Fibroblast of skin of left biceps (primary cell): ENCODE data around the gene HSFX1.
"Not testable (repeated sequence)": the region's sequence is repeated elsewhere in the genome, so short reads cannot be mapped to it uniquely, and the experiment has no call there.

Source experiments
- DNase-seq, 2 experiments: peaks; one replicate each; pipeline ENCODE4 v3.0.0-alpha.2; 2013; ENCODE audit warnings: low read depth in 2 of 2

The HSFX1 gene, protein sequence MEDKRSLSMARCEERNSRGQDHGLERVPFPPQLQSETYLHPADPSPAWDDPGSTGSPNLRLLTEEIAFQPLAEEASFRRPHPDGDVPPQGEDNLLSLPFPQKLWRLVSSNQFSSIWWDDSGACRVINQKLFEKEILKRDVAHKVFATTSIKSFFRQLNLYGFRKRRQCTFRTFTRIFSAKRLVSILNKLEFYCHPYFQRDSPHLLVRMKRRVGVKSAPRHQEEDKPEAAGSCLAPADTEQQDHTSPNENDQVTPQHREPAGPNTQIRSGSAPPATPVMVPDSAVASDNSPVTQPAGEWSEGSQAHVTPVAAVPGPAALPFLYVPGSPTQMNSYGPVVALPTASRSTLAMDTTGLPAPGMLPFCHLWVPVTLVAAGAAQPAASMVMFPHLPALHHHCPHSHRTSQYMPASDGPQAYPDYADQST

DNA sequence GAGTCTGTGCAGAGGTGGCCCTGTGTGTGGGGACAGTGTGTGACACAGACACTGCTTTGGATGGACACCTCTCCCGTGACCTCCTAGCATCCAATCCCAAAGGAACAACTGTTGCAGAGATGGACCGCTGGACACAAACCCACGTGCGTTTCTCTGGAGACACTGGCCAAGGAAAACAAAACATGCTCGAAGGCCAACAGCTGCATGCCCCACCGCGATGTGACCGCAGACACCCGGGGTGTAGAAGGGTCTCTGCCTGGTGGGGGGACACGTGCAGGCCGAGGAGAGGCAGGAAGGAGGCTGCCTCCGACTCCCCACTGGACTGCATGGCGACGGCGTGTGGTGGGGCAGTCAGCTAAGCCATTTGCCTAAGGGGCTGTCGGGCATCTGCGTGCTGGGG, at the start of gene HSFX1:
TSS of gene HSFX1 (plus strand) at position 301 of the 400 bp plus-strand sequence. CDS start 614 bp downstream, outside the sequence.
- not testable (repeated sequence) for DNase-seq

DNA sequence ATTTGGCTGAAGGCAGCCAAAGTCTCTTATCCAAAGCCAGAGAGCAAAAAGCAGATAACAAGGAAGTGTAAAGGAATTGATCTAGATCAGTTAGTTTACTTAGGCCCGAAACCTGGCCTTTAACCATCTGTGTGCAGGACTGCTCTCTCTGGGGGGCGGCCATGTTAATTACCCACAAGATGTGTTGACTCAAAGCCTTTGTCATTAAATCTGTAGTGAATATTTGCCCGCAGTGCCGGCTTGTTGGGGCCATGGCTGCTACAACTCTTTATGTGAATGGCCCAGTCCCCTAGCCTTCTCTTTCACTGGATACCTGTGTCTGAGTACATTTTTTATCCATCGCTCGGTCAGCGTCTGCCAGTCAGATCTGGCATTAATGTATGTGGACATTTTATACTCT, 46.6 kb upstream of the HSFX1 start:
- DNase-seq: not testable (repeated sequence)

DNA sequence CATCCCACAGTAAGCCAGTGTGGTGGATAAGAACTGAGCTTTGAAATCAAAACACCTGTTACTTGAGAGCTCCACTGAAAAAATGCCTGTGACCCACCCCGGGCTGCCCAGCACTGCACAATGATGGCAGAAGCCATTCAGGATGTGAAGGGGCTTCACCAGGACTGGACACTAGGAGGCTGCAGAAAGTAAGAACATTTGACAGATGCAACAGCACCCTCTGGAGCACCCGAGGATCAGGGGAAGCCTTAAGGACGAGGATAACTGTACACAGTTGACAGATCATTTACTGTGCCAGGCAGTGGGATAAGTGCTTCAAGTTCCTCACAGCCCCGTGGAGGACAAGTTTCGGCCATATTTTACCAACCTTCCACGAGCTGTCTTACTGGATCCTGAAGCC, 31.6 kb upstream of the HSFX1 start:
- not testable (repeated sequence) for DNase-seq

DNA sequence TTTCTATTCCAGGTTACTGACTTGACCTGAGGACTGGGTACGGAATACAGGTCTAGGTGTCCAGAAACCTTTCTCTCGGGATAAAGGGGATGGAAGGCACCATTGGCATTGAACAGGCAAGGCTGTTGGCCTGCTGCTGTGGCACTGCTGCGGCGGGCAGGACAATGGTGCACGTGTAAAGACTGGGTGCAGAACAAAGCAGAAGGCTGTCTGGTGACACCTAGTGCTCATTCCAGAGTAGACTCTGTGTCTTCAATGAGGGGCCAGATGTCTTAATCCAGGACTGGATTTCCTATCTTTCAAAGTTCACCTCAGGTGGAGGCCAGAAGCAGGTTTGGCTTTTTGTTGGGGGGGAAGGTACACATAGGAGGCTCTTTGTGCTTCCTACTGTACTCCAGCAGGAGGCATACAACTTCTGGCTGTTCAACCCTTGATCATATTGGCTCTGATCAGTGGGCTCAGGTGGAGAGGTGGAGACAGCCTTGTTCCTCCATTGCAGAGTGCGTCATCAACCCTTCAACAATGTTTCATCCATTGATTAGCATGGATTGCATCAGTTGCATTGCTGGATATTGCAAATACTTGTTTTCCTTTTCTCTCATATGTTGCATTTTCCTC, 27.4 kb upstream of the HSFX1 start:
- not testable (repeated sequence) for DNase-seq

DNA sequence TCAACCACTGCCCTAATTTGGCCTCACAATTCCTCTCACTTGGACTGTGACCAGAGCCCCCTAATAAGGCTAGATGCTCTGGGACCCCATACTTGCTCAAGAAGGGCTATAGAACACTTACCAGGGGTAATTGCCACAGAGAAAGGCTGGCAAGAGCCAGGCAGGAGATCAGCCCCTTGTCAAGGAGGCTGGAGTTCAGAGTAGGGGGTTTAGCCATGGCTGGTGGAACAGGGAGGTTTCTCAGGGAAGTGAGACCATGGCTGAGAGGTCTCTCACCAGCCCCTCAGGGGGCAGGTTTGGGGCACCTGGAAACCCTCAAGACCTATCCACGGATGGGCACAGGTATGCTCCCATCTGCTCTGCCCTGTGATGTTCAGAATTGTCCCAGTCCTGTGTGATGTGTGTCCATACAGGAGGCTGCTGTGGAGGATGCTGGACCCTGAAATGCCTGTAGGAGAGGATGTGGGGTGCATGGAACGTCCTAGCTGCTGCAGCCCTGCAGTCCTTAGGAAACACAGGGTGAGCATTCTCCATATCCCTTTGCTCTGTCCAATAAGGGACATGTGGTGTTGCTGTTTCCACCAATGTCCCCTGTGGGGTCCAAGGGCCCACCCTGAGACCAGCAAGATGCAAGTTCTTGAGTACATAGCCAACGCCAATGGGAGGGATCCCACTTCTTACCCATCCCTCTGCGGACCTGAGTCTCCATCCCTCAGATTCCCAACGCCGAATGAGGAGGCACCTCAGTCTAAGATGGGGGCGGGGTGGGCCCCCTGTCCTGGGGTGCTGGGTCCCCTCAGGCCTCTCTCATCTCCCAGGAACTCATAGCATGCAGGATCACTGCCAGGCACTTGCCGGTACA, 16.4 kb upstream of the HSFX1 start:
- DNase-seq: no peak

DNA sequence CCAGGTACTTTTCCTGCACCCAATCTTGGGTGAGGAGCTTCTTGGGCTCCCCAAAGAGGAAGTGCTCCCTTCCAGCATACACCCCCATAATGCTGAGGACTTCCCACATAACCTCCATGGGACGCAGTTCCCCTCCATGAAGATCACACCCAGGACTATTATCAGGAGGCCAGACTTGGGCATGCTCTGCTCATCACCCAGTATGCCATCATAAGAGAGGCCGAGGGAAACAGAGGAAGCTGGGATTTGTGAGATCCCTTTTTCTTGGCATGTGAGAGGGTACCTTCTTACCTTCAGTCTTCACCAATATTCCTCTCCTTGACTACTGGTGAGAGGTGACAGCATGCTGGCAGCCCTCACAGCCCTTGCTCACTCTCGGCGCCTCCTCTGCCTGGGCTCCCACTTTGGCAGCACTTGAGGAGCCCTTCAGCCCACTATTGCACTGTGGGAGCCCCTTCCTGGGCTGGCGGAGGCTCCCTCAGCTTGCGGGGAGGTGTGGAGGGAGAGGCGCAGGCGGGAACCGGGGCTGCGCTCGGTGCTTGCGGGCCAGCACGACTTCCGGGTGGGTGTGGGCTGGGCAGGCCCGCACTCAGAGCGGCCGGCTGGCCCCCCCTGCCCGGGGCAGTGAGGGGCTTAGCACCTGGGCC, 15.7 kb upstream of the HSFX1 start:
- DNase-seq: no peak

DNA sequence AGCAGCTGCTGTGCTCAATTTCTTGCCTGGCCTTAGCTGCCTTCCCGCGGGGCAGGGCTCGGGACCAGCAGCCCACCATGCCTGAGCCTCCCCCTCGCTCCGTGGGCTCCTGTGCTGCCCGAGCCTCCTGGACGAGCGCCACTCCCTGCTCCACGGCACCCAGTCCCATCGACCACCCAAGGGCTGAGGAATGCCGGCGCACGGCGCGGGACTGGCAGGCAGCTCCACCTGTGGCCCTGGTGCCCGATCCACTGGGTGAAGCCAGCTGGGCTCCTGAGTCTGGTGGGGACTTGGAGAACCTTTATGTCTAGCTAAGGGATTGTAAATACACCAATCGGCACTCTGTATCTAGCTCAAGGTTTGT, 15.2 kb upstream of the HSFX1 start:
- DNase-seq: not testable (repeated sequence)

DNA sequence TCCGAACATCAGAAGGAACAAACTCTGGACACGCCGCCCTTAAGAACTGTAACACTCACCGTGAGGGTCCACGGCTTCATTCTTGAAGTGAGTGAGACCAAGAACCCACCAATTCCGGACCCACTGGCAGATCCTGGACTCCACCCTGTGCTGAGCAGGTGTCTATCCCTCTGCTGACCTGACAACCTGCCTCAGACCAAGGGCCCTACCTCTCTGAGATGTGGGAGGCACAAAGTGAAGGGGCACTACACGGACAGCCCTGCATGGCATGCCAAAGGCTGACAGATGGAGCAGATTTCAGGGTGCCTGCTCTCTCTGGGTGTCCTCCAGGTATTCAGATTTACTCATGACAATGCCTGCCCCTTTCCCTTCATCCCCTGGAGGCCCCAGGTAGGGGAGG, 14.0 kb upstream of the HSFX1 start:
- DNase-seq: no peak

DNA sequence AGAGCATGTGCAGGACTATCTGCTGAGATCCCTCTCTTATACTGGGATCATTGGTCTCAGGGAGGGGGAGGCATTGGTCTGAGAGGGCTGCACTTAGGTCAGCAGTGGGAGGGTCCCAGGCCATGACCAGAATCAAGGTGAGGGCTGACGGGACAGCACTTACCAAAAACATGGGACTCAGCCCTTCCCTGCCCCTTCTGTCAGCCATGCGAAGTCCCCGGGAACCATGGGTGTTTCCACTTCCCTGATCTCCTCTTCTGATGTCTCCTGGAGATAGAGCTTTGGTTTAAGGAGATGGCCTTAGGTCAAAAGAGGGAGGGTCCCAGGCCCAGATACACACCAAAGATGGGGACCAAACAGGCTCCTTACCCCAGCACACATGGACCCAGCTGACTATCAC, 12.9 kb upstream of the HSFX1 start:
- DNase-seq: no peak

DNA sequence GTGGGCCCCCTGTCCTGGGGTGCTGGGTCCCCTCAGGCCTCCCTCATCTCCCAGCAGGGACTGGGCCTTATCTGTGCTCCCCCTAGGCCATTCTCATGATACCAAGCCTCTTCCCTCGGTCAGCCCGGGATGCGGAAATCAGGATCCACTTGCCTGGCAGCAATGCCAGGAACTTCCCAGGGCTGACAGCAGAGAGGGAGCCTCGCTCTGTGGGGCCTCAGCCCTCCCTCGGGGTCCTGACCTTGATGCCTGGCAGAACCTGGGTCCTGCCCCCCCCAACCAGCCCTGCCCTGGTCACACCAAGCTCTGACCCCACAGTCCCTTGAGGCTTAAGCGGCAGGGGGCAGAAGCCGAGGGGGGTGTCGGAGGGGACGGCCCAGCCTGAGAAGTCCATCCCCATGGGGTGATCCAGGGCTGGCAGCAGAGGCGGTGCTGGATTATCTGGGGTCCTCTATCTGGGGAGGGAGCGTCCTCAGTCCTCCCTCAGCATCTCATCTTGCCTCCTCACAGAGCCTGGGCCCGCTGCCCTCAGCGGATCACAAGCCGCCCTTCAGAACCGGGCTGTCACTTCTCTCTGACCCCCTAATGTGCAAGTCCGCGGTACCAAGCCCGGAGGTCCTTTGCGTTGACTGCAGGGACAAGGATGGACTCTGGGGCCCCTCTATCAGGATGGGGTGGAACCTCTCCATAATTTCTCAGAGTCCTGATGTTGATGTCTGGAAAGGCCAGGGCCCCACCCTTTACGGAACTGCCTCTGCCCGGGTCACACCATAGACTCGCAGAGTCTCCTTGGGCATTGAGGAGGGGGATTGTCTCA, 11.8 kb upstream of the HSFX1 start:
- not testable (repeated sequence) for DNase-seq

DNA sequence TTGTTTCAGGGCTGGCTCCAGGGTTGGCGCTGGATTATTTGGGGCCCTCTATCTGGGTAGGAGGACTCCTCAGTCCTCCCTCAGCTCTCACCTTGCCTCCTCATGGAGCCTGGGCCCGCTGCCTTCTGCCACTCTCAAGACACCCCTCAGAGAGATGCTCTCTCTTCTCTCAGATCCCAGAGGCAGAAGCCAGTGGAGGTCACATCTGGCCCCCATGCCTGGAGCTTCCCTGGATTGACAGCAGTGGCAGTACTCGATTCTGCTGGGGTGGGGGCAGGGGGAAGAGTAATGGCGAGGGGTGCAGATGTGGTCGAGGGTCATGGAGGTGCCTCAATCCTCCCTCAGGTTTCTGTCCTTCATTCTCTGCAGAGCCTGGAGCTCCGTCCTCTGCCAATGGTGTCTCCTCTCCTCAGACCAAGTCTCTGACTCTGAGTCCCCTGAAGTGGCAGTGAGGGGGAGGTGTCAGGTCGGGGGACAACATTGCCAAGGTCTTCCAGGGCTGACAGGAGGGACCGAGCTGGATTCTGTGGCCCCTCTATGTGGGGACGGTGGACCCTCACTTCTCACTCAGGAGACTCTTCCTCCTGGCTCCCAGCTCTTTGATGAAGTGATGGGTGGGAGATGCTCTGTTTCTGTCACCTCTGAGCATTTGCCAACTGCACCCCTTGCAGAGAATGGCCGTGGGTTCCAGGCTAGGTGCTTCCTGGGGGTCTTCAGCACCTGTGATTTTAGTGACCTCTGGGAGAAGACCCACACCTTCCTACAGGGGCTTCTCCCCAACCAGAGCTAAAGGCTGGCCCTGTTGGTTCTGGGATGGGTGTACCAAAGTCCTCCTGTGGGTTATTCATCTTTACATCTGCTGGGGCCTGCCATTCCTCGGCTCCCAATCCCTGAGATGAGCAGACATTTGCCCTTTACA, 10.9 kb upstream of the HSFX1 start:
- no peak for DNase-seq

DNA sequence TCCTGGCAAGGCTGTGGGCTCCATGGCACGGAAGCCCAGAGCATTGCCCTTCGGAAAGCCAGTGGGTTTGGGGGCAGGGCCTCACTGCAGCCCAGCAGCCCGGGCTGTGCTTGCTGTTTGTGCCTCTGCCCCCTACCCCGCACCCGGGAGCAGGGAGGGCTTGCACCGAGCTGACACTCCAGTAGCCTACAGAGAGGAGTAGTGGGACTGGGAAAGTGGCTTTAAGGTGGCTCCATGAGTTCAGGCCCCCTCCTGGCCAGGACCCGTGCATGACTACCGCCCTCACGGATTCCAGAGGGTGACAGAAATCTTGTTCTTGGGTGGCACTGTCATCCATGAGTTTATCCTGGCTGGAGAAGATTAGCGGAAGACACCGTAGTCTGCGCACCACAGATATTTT, 3.5 kb upstream of the HSFX1 start:
- not testable (repeated sequence) for DNase-seq

DNA sequence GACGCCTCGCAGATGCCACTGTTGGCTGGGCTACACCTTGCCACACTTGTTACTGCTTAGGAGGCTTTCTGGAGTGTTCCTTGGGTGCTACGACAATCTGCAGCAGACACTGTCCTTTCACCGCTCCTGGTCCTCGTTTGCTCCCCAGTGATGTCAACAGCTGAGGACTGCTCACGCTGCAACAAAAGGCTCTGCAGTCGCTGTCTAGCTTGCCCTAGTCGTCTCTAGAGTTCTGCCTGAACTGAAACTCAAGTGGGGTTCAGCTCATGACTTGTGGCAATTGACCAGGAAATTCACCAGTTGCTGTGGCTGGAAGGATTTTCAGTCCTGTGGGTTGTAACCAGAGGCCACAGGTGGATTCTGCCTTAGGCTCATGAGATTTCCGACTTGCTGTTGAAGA, 842 bp upstream of the HSFX1 start:
- not testable (repeated sequence) for DNase-seq

DNA sequence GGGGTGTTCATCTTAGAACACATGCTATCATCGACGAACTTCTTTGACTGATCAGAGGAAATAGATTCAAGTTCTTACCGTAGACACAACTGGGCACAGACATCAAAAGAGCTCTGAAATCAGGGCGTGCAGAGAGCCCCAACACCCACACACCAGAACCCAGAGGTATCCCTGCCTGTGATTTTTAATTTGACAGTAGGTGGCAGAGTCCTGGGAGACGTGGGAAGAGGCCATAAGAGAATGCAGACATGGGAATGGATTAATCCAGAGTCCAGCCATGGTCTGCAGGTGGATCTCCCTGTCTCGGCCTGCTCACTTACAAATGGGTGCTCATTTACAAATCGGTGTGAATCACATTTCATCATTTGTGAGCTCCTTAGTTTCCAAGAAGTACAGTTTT, 4.1 kb downstream of the HSFX1 start:
- not testable (repeated sequence) for DNase-seq

DNA sequence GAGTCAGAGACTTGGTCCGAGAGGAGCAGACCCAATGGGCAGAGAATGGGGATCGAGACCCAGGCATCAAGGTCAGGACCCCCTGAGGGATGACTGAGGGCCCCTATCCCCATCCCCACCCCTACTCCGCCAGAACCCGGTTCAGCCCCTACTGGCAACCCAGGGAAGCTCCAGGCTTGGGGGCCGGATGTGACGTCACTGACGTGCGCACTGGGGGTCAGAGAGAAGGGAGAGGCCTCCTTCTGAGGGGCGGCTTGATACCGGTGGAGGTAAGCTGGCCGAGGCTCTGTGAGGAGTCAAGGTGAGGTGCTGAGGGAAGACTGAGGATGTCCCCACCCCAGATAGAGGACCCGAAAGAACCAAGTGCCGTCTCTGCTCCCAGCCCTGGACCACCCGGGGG, 7.9 kb downstream of the HSFX1 start, which contains the start of gene MAGEA9:
TSS of gene MAGEA9 (plus strand) at position 204 of the 400 bp plus-strand sequence. CDS start 4,281 bp downstream, outside the sequence.
- DNase-seq: not testable (repeated sequence)

DNA sequence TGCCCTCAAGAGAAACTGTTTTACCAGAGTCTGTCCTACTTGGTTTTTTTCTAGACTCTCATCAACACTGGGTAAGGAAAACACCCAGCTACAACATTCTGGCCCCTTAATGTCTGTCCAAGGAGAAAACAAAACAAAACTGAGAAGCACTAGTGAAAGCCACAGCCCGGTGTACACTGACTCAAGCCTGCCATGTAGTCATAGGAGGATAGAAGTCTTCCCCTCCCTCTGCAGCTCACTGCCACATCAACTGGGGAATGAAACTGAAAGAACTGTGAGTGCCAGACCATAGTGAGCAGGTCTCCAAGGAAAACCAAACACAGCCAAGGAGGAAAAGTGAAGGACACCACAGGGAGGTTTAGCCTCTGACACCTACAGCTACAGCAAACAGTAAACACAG, 21.7 kb downstream of the HSFX1 start:
- DNase-seq: not testable (repeated sequence)

DNA sequence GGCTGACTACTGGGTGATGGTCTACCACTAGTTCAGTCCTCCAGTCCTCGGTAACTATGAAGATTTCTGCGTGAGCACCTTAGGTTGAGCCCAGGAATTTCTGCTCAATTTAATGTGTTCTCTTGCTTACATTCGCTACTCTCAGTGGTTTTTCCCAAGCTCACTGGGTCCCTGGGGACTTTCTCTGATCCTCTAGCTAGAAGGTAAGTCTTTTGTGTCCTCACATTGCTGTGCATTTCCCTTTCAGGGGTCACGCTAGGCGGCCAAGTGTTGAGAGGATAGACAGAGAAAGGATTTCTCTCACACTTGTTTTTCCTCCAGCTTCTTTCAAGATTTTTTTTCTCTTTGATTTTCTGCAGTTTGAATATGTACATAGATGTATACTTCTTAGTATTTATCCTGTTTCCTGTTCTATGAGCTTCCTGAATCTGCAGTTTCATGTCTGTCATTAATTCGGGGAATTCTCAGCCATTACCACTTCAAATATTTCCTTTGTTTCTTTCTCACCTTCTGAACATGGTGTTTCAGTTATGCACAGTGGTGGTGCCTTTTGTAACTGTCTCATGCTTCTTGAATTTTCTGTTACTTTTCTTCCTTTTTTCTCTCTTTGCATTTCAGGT, 25.3 kb downstream of the HSFX1 start:
- no peak for DNase-seq

DNA sequence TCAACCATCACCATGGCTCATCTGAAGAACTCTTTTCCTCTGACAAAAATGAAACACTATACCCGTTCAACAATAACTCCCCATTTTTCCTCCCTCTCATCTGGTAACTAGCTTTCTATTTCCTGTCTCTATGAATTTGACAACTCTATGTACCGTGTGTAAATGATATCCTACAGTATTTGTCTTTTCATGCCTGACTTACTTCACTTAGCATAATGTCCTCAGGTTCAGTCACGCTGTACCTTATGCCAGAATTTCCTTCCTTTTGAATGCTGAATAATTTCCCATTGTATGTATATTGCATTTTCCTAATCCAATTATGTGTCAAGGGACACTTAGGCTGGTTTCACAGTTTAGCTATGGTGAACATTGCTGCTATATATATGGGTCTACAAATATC, 26.1 kb downstream of the HSFX1 start:
- DNase-seq: no peak

DNA sequence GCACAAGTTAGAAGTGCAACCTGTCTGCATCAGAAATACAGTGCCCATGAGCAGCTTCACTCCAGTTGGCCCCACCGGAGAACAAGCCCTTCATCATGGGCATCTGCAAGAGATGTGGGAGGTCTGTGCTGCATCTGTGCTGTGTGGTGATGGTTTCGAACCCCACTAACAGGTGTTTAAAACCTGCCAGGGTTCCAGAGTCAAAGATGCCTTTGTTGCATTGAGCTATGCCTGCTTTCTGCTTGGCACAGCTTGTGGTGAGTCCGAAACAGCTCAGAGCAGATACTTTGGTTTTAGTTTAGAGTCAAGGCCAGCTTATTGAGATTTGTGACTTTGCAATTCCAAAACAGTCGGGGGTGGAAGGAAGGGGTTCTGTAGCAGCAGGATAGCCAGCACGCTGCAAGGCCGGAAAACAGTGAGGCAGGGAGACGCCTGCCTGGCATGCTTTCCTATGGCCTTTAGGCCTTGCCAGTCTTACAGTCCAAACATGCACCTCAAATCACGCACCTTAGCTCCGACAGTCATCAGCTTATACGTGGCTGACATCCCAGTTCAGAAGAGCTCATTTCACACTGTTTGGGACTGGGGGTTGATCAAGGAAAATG, 29.7 kb downstream of the HSFX1 start:
- DNase-seq: no peak
